Coronary artery (tissue), 2 donors: Measurements from ENCODE around the gene PET100.

Experiments
- DNase-seq: peaks from one replicate; pipeline ENCODE4 v3.0.0-alpha.2; 2017; ENCODE audit warnings: low spot score
- H3K27ac ChIP-seq, 2 donors: fragments of 200-600 bp; sonication (generic); one replicate each; pipeline ENCODE4 v1.5.1; 2016 to 2019
- H3K4me3 ChIP-seq: fragments of 200-600 bp; sonication (generic); 2 replicates; pipeline ENCODE4 v1.5.1; 2016; ENCODE audit warnings: mild to moderate bottlenecking, moderate library complexity
- TF ChIP-seq, protein P1 (sequence below): fragments of 200-600 bp; sonication (generic); IDR thresholded peaks from one replicate; pipeline ENCODE4 v1.5.1; 2019; ENCODE audit warnings: antibody characterized with exemption

The PET100 gene

DNA sequence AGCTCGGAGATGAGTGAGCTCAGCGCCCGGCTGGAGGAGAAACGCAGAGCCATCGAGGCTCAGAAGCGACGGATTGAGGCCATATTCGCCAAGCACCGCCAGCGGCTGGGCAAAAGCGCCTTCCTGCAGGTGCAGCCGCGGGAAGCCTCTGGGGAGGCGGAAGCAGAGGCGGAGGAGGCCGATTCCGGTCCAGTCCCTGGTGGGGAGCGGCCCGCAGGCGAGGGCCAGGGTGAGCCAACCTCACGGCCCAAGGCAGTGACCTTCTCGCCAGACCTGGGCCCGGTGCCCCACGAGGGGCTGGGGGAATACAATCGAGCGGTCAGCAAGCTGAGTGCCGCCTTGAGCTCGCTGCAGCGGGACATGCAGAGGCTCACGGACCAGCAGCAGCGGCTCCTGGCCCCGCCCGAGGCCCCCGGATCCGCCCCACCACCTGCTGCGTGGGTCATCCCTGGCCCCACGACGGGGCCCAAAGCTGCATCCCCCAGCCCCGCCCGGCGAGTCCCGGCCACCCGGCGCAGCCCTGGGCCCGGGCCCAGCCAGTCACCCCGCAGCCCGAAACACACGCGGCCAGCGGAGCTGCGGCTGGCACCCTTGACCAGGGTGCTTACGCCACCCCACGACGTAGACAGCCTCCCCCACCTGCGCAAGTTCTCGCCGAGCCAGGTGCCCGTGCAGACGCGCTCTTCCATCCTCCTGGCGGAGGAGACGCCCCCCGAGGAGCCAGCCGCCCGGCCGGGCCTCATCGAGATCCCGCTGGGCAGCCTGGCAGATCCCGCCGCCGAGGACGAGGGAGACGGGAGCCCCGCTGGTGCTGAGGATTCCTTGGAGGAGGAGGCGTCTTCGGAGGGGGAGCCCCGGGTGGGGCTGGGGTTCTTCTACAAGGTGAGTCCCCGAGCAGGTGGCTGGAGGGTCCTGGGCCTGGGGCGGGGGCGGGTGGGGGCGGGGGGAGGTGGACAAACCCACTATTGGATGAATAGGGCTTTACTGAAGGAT lies 17.0 kb upstream of the PET100 start:
- TF ChIP-seq, protein P1, sequence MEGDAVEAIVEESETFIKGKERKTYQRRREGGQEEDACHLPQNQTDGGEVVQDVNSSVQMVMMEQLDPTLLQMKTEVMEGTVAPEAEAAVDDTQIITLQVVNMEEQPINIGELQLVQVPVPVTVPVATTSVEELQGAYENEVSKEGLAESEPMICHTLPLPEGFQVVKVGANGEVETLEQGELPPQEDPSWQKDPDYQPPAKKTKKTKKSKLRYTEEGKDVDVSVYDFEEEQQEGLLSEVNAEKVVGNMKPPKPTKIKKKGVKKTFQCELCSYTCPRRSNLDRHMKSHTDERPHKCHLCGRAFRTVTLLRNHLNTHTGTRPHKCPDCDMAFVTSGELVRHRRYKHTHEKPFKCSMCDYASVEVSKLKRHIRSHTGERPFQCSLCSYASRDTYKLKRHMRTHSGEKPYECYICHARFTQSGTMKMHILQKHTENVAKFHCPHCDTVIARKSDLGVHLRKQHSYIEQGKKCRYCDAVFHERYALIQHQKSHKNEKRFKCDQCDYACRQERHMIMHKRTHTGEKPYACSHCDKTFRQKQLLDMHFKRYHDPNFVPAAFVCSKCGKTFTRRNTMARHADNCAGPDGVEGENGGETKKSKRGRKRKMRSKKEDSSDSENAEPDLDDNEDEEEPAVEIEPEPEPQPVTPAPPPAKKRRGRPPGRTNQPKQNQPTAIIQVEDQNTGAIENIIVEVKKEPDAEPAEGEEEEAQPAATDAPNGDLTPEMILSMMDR = no peak
- no peak for DNase-seq
- H3K4me3 ChIP-seq = no peak overlapping the region
- H3K27ac ChIP-seq = no peak overlapping the region

- H3K27ac ChIP-seq = no peak overlapping the region
- no peak overlapping the region for H3K4me3 ChIP-seq
- DNase-seq = no peak
- TF ChIP-seq, protein P1 = no peak
Measured at GRCh38 chr19:7614859-7615741, 14.5 kb upstream of the PET100 start.

- H3K4me3 ChIP-seq = no peak overlapping the region
- DNase-seq = no peak
- TF ChIP-seq, protein P1 = no peak
- H3K27ac ChIP-seq = no peak overlapping the region
Measured at GRCh38 chr19:7617172-7617571, 12.4 kb upstream of the PET100 start.

DNA sequence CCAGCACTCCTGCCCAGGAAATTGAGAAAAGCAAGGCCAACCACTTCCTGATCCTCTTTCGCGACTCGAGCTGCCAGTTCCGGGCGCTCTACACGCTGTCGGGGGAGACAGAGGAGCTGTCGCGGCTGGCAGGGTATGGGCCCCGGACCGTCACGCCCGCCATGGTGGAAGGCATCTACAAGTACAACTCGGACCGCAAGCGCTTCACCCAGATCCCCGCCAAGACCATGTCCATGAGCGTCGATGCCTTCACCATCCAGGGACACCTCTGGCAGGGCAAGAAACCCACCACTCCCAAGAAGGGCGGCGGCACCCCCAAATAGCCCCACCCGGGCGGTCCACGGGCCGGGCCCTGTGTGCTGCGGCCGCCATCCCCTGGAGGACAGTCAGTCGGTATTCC lies 11.9 kb upstream of the PET100 start:
- no peak overlapping the region for H3K27ac ChIP-seq
- TF ChIP-seq, protein P1 = no peak
- DNase-seq = no peak
- no peak overlapping the region for H3K4me3 ChIP-seq

DNA sequence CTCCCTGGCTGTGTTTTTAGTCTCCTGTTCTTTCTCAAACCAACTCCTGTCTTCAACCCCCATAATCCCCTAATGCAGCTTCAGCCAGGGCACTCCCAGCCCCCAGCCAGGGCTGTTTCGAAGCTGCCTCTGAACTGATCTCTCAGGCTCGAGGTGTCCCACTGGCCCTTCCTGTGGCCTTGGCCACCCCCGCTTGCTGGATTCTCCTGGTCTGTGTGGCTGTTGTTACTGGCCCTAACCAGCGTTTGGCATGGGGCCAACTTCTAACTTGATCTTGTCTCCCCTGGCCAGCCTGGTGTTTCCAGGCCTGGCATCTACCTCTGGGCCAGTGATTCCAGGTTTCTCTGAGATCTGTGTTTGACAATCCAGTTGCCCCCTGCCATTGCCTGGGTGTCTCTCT lies 11.2 kb upstream of the PET100 start:
- DNase-seq = no peak
- TF ChIP-seq, protein P1 = no peak
- no peak overlapping the region for H3K27ac ChIP-seq
- no peak overlapping the region for H3K4me3 ChIP-seq

- no peak for DNase-seq
- TF ChIP-seq, protein P1 = no peak
- Histone ChIP-seq H3K27ac (no peak overlapping the region), H3K4me3 (no peak overlapping the region)
Measured at GRCh38 chr19:7618771-7619510, 10.7 kb upstream of the PET100 start.
